Heart right ventricle (tissue), 16 donors: ENCODE measurements around the gene CLIC6. TPM values are rescaled to one million over a fixed set of nuclear protein-coding genes. Genes with fewer than 3 reads are reported as not detected.

ENCODE experiments used
- ATAC-seq, 8 donors: fragments of 200-7000 bp; cut with Tn5 transposase; one replicate each; pipeline ENCODE4 v1.9.1; 2020; ENCODE audit warnings: mild to moderate bottlenecking in 8 of 8, moderate library complexity in 8 of 8, moderate number of reproducible peaks in 1 of 8
- DNase-seq, 2 donors: peaks; one replicate each; pipeline ENCODE4 v3.0.0-alpha.2; 2020
- H3K27ac ChIP-seq, 10 donors: fragments of 200-600 bp; sonication (generic) in 2 of 10; one replicate each; pipeline versions ENCODE4 v1.5.0 to v1.8.0; 2020 to 2022; ENCODE audit warnings: mild to moderate bottlenecking in 3 of 10
- H3K27me3 ChIP-seq, 7 donors: fragments of 200-600 bp; one replicate each; pipeline ENCODE4 v1.8.0; 2021 to 2022; ENCODE audit warnings: mild to moderate bottlenecking in 2 of 7
- H3K36me3 ChIP-seq, 9 donors: fragments of 200-600 bp; sonication (generic) in 1 of 9; one replicate each; pipeline versions ENCODE4 v1.5.0 to v1.8.0; 2020 to 2022; ENCODE audit warnings: mild to moderate bottlenecking in 2 of 9
- H3K4me1 ChIP-seq, 9 donors: fragments of 200-600 bp; sonication (generic) in 1 of 9; one replicate each; pipeline versions ENCODE4 v1.5.0 to v1.8.0; 2020 to 2022; ENCODE audit warnings: mild to moderate bottlenecking in 4 of 9
- H3K4me3 ChIP-seq, 10 donors: fragments of 200-600 bp; sonication (generic) in 2 of 10; one replicate each; pipeline versions ENCODE4 v1.5.0 to v1.8.0; 2020 to 2022; ENCODE audit warnings: mild to moderate bottlenecking in 7 of 10, moderate library complexity in 2 of 10
- H3K9me3 ChIP-seq, 11 donors: fragments of 200-600 bp in 10 of 11; sonication (generic) in 2 of 11; one replicate each; pipeline versions ENCODE4 v1.5.0 to v1.8.0; 2013 to 2022; ENCODE audit warnings: mild to moderate bottlenecking in 2 of 11, control low read depth in 1 of 11, moderate library complexity in 1 of 11
- CTCF ChIP-seq, 9 donors: fragments of 200-600 bp; sonication (generic) in 2 of 9; IDR thresholded peaks; one replicate each; pipeline versions ENCODE4 v1.5.0 to v1.8.0; 2021 to 2022; ENCODE audit warnings: antibody characterized with exemption in 9 of 9, mild to moderate bottlenecking in 5 of 9, moderate library complexity in 1 of 9
- WGBS, 2 donors: extraction: QIAGEN DNeasy Blood & Tissue Kit; methylation state at CpG; one replicate each; pipeline ENCODE4 v1.1.7; 2013; ENCODE audit warnings: inconsistent platforms in 1 of 2; 5-methylcytosine and 5-hydroxymethylcytosine counted together
- intact Hi-C, 10 donors: fragments of 100-400 bp; cut with DNase I; formaldehyde crosslinking; loops; one replicate each; pipeline versions ENCODE4 v1.11.1 to v1.14.2; 2022
- polyA plus RNA-seq, 2 donors: library from polyadenylated mRNA; stranded (reverse); fragments of 200-250 nt; gene quantifications; one replicate each; pipeline ENCODE4 v1.2.3, GENCODE V29; 2013
- total RNA-seq, 10 donors: library from RNA; stranded (reverse); fragmentation: NEBNext Ultra II Directional in 3 of 10; extraction: Animal tissue kit (Norgen Biotek cat#: 25700) in 3 of 10; gene quantifications; one replicate each; pipeline versions ENCODE4 v1.2.1 to v1.2.4, GENCODE V29; 2021 to 2023
- donor health status: Arrhythmogenic right ventricular cardiomyopathy.
- donor health status: ischemic (EF 13 %, LVEDD 7.1; RV severe dilation, severe dysfunction).
- donor health status: healthy with polysubstance abuse.
- donor health status: DM: no; HTN: yes; CAD: no.
- donor health status: DM: no; HTN: no; CAD: no.
- donor health status: ischemic (EF 25% LVEDD 6.9; RV normal size, moderate dysfunction).
- donor health status: ischemic (EF 25% LVEDD 5.7; RV mildly dilated, moderate dysfunction).
- donor health status: healthy.
- donor health status: DM: yes; HTN: yes; CAD: no.
- donor health status: Ischemic cardiomyopathy.
- donor health status: ischemic (EF 35%, LVEDD 5.7; RV mildly dilated, moderate dysfunction).
- donor health status: nonischemic (EF 11% LVEDD 7.7; RV severe dilation, severe dysfunction).
- donor health status: DM: yes; HTN: yes; CAD: no.
- donor health status: PGD.
- donor health status: ischemic (EF 29% LVEDD 5.4; RV normal size, mild dysfunction).
- donor health status: nonischemic (EF 23%, LVEDD 6.1; RV moderate dilation, normal function).

CLIC6 gene
- total and polyA plus RNA-seq, 12 donors, result 0.21 to 8.1 (median 2.4) TPM

GRCh38 chr21:34690793-34691175 lies 22.0 kb downstream of the CLIC6 start:
- DNase-seq, result no peak
- Histone ChIP-seq H3K4me3 (no peak overlapping the region), H3K4me1 (peaks cover 0 to 17% (median 5%) of the 10 kb centered on the region in 9 donors), H3K9me3 (peaks cover 0 to 13% (median 0%) of the 10 kb centered on the region in 11 donors), H3K36me3 (no peaks in the 10 kb centered on the region), H3K27ac (peak overlapping the region in 1 of 10 donors; percentile 4), H3K27me3 (peaks cover 0 to 16% (median 0%) of the 10 kb centered on the region in 7 donors)
- 30 to 47% methylated on average over 2 of the region's 2 CpGs for WGBS, 2 donors
- TF ChIP-seq CTCF (IDR thresholded peaks at IDR 0.05), result no peak
- intact Hi-C loops, result loop anchor here in 5 of 10 donors (5.0 to 10.0 kb wide), 3 partner anchors 1244 to 1337 kb away; no protein-coding TSS in a partner anchor
- ATAC-seq, result peak in 6 of 8 donors; percentile 50 to 78 (median 61)

GRCh38 chr21:34691390-34692032 lies 22.7 kb downstream of the CLIC6 start:
- Histone ChIP-seq H3K9me3 (peaks cover 0 to 13% (median 0%) of the 10 kb centered on the region in 11 donors), H3K4me3 (no peak overlapping the region), H3K36me3 (no peaks in the 10 kb centered on the region), H3K4me1 (peaks cover 0 to 17% (median 5%) of the 10 kb centered on the region in 9 donors), H3K27ac (no peak overlapping the region), H3K27me3 (peaks cover 0 to 16% (median 0%) of the 10 kb centered on the region in 7 donors)
- ATAC-seq (no peak), DNase-seq (no peak)
- 80 to 86% methylated on average over 5 of the region's 5 CpGs for WGBS, 2 donors
- no peak for TF ChIP-seq CTCF (IDR thresholded peaks at IDR 0.05)
- intact Hi-C loops, result loop anchor here in 6 of 10 donors (2.0 to 10.0 kb wide), 4 partner anchors 1243 to 1337 kb away; no protein-coding TSS in a partner anchor

- 74 to 87% methylated on average over 2 of the region's 2 CpGs for WGBS, 2 donors
- Histone ChIP-seq H3K27ac (no peak overlapping the region), H3K36me3 (no peaks in the 10 kb centered on the region), H3K4me3 (no peak overlapping the region), H3K9me3 (peaks cover 0 to 13% (median 0%) of the 10 kb centered on the region in 11 donors), H3K4me1 (peaks cover 0 to 17% (median 5%) of the 10 kb centered on the region in 9 donors), H3K27me3 (peaks cover 0 to 16% (median 0%) of the 10 kb centered on the region in 7 donors)
- intact Hi-C loops, result loop anchor here in 6 of 10 donors (2.0 to 10.0 kb wide), 4 partner anchors 1242 to 1336 kb away; no protein-coding TSS in a partner anchor
- no peak for ATAC-seq
- DNase-seq, result no peak
- no peak for TF ChIP-seq CTCF (IDR thresholded peaks at IDR 0.05)
These were observed 23.7 kb downstream of the CLIC6 start for GRCh38 chr21:34692458-34693020.

- no peak overlapping the region for H3K27ac ChIP-seq
- WGBS, 2 donors, result 56 to 59% methylated on average over 6 of the region's 6 CpGs
- intact Hi-C loops, result loop anchor here in 6 of 10 donors (2.0 to 10.0 kb wide), 4 partner anchors 1242 to 1336 kb away; no protein-coding TSS in a partner anchor
- TF ChIP-seq CTCF (IDR thresholded peaks at IDR 0.05), result peak; percentile 56 to 85 (median 76)
- DNase-seq (peak in 1 of 2 donors; percentile 29), ATAC-seq (peak in 1 of 8 donors; percentile 26)
- H3K4me3 ChIP-seq, result no peak overlapping the region
- peaks cover 0 to 17% (median 5%) of the 10 kb centered on the region in 9 donors for H3K4me1 ChIP-seq
- H3K36me3 ChIP-seq, result no peaks in the 10 kb centered on the region
- H3K9me3 ChIP-seq, result peaks cover 0 to 13% (median 0%) of the 10 kb centered on the region in 11 donors
- peaks cover 0 to 16% (median 0%) of the 10 kb centered on the region in 7 donors for H3K27me3 ChIP-seq
These were observed 24.5 kb downstream of the CLIC6 start for GRCh38 chr21:34693192-34693810.
